DMS53 (cell line): ENCODE results near the gene ZNF286A.
"Not testable (repeated sequence)": the region's sequence is repeated elsewhere in the genome, so short reads cannot be mapped to it uniquely, and the experiment has no call there.

Source experiments
- DNase-seq: peaks from one replicate; lab custom pipeline; 2025; lab: John Stamatoyannopoulos, UW

Gene ZNF286A

DNA sequence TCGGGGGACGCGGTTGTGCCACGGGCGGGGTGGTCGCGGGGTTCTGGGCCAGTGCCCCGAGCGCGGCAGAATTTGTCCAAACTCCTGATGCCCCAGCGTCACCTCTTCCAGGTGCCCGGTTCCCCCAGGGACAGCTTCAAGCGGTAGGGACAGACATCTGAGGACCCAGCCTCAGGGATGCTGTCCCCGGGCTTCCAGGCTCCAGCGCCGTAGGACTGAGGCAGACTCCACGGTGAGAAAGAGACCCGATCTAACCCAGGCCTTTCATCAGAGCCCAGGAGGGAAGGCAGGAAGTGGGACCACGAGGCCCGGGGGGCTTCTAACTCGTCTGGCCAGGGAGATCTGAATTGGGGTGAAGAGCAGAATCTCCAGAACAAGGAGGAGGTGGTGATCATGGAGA lies 385 bp downstream of the ZNF286A start:
- DNase-seq: not testable (repeated sequence)

DNA sequence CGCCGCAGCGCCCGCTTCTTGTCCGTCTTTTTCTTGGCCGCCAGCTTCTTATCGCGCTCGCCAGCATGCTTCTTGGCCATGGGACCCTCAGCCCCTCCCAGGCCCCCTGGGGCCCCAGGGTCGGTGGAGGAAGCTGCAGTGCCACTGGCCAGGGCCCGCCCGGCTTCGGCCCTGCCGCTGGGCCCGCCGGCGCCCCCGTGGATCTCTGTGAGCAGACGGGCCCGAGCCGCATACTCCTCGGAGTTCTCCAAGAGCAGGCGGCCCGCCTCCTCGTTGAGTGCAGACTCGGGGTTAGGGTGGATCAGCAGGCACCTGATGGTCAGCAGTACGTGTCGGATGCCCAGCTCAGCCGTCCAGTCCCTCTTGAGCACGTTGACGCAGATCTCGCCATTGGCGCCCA lies 4.7 kb downstream of the ZNF286A start:
- not testable (repeated sequence) for DNase-seq

DNA sequence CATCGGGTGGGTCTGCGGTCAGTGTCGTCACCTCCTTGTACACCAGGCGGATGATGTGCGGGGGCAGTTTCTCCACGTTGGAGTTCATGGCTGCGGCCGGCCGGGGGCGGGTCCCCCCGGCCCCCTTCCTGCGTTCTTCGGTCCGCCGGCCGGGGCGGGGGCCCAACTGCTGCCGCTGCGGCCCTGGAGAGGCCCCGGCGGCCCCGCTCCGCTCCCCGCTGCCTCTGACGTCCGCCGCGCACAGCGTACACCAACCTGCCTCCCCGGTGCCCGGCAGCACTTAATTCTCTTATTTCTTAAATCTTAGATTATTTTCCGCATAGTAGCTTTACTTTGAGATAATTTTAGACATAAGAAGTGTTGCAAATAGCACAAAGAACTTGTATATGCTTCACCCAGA lies 5.3 kb downstream of the ZNF286A start:
- not testable (repeated sequence) for DNase-seq

DNA sequence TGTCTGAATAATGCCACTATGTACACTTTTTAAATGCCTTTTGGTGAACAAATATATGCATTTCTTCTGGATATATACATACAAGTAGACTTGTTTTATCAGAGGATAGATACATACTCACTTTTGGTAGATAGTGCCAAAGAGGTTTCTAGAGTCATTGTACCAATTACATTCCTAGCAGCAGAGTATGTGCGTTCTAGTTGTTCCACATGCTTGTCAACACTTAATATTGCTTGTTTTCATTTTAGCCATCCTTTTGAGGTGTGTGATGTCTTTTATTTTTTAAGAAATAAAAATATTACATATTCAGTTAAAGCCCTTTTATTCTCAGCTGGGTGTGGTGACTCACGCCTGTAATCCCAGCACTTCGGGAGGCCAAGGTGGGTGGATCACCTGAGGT lies 9.3 kb downstream of the ZNF286A start:
- DNase-seq: not testable (repeated sequence)

DNA sequence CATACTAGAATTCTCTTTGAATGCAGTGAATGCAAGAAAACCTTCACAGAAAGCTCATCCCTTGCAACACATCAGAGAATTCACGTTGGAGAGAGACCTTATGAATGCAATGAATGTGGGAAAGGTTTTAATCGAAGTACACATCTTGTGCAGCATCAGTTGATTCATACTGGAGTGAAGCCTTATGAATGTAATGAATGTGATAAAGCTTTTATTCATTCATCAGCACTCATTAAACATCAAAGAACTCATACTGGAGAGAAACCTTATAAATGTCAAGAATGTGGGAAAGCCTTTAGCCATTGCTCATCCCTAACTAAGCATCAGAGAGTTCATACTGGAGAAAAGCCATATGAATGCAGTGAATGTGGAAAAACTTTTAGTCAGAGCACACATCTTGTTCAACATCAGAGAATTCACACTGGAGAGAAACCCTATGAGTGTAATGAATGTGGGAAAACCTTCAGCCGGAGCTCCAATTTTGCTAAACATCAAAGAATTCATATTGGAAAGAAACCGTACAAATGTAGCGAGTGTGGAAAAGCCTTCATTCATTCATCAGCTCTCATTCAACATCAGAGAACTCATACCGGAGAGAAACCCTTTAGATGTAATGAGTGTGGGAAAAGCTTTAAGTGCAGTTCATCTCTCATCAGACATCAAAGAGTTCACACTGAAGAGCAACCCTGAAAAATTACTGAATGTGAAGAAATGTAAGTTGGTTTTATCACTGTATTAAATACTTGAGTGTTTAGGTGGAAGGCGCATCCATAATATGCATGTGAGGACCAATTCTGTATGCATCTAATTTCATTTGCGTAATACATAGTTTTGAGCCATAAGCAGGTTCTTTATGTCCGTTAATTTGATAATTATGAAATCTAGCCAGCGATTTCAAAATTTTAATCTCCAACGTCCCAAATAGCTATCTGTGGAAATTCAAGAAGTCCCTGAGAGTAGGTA lies 17.3 kb downstream of the ZNF286A start:
- DNase-seq: peak; percentile 8

DNA sequence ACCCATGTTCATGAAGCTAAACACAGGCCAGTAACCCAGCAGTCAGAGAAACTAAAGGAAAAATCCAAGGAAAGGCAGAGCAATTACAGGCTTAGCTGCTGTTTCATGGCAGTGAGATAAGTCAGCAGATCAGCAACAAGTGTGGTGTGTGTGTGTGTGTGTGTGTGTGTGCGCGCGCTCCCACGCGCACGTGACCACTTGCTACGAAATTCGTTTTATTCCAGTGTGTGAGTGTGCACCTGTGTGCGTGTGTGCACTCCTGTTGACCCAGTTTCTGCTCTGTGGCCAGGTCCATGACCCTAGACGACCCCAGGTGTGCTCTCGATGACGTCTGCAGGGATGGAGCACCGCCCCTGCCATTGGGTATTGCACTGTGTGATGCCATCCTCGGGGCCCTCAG lies 31.0 kb downstream of the ZNF286A start:
- DNase-seq: not testable (repeated sequence)

DNA sequence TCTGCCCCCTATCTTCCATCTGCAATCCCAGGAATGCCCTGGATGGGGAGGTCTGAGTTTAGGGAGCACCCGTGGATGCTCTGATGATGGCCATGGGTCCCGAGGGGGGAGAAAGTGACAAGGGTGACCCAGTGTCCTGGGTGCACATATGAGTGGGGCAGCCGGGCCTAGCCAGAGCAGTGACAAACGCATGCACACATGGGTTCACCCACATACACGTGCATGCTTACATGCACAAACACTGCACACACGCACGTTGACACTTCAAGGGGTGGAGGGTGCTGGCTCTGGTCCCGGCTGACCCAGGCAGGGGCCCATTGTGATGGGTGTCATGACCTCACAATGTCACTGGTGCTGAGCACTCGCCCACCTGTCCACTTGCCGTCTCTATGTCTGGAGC lies 32.3 kb downstream of the ZNF286A start, which contains the start of gene TBC1D26:
TSS of gene TBC1D26 (plus strand) at position 384 of the 400 bp plus-strand sequence. CDS start 3,066 bp downstream, outside the sequence.
- not testable (repeated sequence) for DNase-seq

DNA sequence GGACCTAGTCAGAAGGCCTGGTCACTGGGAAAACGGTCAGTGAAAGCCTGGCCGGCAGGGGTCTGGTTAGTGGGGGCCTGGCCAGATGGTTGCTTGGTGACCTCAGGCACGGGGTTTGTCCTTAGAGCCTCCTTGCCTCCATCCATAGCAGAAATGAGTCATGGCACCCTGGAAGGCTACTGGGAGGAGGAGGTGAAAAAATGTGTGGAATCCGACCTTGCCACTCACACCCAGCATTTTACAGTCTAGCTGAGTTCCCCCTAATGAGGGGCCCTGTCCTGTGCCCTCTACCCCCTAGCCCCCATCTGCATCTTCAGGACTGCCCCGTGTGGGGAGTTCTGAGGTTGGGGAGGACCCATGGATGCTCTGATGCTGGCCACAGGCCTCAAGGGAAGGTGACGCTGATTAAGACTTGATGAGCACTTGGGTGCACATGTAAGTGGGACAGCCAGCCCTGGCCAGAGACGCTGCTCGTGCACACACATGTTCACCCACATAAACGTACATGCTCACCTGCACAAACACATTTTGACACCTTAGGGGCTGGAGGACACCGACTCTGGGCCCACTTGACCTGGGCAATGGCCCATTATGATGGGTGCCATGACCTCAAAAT lies 33.7 kb downstream of the ZNF286A start:
- not testable (repeated sequence) for DNase-seq

DNA sequence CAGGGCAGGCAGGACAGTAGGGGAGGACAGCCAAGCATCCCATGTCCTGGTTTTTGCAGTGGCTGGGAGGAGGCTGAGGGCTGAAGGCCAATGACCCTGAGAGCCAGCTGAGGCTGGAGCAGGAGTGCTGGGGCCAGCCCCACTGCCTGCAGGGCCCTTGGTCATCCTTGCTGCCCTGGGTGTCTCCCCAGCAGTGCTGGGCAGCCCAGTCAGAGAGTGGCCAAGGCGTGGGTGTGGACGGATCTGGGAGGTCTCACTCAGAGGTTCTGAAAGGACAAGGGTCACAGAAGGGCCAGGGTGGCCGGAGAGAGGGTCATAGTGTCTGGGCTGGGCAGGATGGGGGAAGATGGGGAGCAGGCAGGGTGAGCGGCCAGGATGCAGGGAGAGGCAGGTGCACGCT lies 37.0 kb downstream of the ZNF286A start:
- DNase-seq: not testable (repeated sequence)

DNA sequence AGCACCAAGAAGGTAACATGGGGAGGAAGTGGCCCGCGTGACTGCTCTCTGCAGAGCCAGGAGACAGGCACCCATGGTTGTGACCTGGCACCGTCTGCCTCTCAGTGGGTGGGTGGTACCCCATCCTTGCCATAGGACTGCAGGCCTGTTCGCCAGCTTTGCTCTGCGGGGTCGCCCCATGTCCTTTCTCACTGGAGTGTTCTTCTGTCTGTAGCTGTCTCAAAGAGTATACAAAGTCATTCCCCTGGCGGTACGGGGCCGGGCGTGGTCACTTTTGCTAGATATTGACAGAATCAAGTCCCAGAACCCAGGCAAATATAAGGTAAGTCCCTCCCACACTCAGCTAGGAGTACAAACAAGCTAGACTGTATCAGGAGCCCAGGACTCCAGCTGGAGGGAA lies 38.5 kb downstream of the ZNF286A start:
- DNase-seq: no peak

DNA sequence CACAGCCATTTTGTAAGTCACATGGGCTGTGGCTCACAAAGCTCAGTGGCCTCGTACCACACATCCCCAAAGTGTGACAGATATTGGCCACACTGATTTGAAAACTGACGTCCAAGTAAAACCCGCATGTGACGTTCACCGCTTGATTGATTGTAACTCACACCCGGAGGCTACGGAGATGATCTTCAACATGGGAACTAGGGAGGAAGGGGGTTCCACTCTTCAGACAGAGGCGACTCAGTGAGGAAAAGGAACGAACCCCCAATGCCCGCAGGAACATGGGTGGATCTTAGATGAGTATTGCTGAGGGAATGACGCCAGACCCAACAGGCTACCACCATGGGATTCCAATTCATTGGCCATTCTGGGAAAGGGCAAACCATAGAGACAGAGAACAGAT lies 39.7 kb downstream of the ZNF286A start:
- DNase-seq: not testable (repeated sequence)

DNA sequence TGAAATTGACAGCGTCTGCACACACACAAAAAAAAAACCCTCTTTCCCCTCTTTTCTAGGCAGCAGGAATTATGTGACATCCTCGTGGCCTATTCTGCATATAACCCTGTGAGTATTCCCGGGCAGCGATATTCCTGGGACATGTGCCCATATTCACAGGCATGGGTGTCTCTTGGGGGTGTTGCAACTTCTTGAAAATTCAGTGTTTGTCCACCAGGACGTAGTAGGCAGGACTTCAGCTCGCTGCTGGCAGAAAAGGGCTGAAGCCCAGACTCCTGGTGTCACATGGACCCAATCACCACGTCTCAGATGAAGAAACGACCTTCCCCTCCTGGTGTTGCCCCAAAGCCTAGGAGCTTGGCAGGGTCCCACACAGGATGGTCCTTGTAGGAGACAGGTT lies 40.5 kb downstream of the ZNF286A start:
- not testable (repeated sequence) for DNase-seq

DNA sequence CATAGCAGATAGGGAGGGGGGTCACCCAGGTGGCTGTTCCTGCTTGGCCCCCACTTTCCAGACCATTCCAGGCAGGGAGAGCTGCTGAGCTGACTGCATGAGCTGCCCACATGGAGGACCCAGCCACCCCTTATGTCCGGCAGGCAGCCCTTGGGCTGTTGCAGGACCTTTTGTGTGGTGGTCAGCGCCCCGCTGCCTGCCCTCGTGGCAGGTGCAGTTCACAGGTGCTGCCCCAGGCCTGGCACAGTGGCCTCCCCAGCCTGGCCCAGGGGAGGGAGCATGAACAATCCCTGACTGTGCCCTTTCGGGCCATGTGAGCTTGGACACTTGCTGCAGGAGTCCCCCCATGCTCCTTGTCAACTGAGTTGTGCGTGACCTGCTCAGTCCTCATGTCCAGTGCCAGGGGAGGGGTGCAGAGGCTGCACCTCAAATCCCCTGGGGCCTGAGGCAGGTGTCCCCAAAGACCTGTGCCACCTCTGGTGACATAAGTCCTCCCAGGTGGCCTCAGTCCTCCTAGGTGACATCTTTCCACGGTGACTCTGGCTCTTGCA lies 41.1 kb downstream of the ZNF286A start:
- no peak for DNase-seq

DNA sequence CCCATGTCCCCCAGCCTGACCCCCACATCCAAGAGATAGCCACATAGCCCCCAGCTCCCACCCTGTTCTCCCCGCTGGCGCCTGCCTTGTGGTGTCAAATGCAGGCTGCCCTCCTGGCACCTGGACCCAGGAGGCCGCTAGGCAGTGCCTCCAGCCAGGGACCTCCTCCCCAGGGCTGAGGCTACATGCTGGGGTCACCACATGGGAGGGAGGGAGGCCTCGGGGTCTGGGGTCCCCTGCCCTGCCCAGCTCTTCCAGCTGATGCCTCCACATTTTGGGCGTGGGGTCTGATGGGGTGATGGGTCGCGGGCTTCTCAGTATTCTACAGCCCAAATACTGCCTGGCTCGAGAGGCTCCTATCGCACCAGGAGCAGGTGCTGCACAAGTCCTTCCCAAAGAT lies 42.1 kb downstream of the ZNF286A start:
- no peak for DNase-seq

DNA sequence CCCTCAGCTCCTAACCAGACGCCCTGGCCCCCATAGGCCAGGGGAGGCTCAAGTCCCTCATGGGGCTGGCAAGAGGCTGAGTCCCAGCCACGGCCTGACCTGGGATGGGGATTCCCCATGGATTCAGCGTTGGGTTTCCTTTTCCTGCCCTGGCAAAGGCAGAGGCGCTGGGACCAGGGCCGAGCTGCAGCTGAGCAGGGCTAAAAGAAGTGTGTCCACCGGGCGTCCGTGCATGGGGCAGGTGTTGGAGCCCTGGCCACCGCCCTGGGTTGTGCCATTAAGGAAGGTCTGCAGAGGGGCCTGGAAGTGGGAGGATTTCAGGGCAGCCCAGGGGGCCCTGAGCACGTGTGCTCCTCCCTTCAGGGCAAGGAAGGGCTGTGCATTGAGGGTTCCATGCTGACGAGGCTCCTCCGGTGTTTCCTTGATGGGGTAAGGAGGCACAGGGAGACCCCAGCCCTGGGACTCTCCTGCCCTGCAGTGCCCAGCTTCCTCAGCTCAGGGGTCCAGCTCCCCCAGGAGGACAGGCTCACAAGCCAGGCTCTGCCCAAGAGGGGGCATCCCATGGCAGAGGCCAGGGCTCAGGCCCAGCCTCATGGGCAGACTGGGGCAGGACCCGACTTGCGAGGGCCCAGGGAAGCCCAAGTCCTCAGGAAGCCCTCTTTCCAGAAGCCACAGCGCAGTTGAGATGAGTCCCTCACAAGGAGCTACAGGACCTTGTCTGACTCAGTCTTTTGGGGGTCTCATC lies 42.7 kb downstream of the ZNF286A start:
- DNase-seq: no peak

DNA sequence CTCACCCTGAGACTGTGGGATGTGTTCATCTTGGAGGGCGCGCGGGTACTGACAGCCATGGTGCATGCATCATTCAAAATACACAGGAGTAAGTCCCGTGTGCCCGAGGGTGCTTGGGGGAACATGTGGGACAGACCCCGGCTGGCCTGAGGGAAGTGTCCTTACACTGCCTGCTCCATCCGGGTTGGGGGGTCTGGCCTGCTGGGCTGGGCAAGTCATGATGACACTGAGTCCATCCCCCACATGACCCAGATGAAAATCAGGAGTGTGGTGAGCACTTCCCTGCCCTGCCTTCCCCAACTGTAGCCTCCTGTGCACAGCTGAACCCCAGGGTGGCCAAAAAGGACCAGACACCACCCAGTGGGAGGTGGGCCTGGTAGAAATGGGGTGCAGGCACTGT lies 43.4 kb downstream of the ZNF286A start:
- no peak for DNase-seq

DNA sequence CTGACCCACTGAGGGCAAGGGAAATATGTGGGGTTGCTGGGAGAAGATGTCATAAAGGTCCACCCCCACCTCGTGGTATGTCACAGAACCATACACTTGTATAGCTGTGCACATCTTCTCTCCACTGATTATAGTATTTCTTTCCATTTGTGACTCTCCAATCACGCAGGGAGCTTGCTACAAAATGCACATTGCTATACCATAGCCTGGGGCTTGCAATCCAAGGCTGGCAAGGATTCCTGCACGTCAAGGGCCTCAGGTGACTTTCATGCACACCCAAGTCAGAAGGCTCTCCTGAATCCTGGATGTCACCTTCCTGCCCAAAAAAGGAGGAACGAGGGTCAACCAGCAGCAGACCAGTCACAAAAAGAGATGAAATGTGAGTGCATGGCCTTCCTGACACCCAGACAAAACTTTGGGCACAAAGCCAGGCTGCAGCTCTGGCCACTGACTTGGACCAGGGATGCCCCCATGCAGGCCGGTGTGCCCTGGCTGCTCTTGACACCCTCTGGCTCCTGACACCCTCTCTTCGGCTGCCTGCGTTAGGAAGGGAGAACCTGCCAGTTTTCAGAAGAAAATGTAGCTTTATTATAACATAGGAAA lies 44.6 kb downstream of the ZNF286A start:
- DNase-seq: no peak

DNA sequence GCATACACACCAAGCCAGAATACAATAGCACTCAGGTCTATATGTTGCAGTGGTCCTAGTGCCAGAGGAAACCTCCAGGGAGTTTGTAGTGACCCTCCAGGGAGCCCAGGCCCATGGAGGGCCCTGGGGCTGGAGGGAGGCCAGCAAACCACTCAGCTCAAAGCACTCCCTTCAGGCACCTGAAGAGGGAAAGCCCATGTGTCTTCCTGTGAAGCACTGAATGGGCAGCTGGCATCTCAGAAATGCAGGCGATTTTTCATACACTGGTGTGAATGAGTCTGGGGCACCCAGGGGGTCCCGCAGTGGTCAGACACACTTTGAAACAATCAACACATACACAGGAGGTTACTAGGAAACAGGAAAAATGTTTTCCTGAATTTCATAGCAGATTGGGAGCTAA lies 45.3 kb downstream of the ZNF286A start:
- DNase-seq: peak; percentile 51

DNA sequence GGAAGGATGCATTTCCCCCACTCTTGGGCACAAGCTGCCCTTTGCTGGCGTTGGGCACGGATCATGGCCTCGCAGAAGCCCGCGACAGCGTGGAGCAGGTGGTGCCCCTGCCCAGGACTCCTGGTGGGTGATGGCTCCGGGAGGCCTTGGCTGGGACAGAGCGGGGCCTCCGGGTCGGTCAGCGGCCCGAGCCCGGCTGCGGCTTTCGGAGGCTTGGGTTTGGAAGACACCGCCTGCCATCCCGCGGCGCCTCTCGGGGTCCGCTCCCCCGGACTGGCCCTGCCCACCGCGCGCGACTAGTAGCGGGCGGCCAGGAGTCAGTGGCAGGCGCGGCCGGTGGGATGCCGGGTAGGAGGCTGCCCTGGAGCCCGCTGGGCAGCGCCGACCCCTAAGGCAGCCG lies 49.9 kb downstream of the ZNF286A start:
- not testable (repeated sequence) for DNase-seq

DNA sequence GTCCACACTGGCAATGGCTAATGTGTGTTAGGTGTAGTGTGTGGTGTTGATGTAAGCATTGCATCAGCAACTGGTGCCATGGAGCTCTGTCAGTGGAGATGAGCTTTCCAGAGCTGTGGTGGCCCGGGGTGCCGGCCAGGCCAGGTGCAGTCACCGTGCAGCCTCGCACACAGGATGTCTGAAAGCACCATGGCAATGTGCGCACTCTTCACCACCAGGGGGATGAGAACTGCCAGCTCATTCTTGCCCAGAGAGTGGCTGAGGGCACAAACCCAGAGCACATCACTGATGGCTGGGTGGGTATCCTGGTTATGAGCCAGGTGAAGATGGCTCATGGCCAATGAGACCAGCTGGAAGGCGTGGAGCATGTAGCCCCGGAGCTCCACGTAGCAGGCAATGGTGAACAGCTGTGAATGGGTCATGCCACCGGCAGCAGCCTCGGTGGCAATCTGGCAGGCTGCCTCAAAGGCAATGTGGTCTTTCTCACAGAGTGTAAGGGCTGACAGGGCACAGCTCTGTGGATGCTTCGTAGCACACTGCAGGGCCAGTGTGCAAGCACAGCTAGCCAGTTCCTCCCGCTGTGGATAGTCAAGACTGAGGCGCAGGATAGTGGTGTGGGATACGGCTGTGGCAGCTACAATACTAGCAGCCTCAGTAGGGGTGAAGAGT lies 69.4 kb downstream of the ZNF286A start:
- DNase-seq: not testable (repeated sequence)
